HepG2 (cell line): Measurements from ENCODE around the gene SLC13A5. TPM values are rescaled to one million over a fixed set of nuclear protein-coding genes. Genes with fewer than 3 reads are reported as not detected.

ENCODE experiments used
- CREM ChIP-seq, 2 experiments: sonication (generic) in 1 of 2; formaldehyde crosslinking in 1 of 2; IDR thresholded peaks; 2 replicates each; pipeline versions ENCODE4 v1.4.0 to v1.6.1; 2016 to 2020; ENCODE audit warnings: antibody characterized with exemption in 1 of 2, mild to moderate bottlenecking in 1 of 2, missing genetic modification reagents in 1 of 2
- FOSL2 ChIP-seq: sonication (generic); formaldehyde crosslinking; IDR thresholded peaks from 2 replicates; pipeline ENCODE4 v1.4.0; 2020; ENCODE audit warnings: missing genetic modification reagents
- IKZF4 ChIP-seq: sonication (generic); formaldehyde crosslinking; IDR thresholded peaks from 2 replicates; pipeline ENCODE4 v1.5.1; 2020; ENCODE audit warnings: borderline replicate concordance, mild to moderate bottlenecking, low read depth, missing genetic modification reagents; ENCODE audit errors: not compliant biosample characterization
- KDM3A ChIP-seq: IDR thresholded peaks from 2 replicates; pipeline ENCODE4 v1.6.1; 2018; ENCODE audit warnings: low read depth, missing compliant biosample characterization
- NR2F1 ChIP-seq, 2 experiments: fragments of 450-650 bp in 1 of 2; formaldehyde crosslinking in 1 of 2; IDR thresholded peaks; 2 replicates each; pipeline versions ENCODE4 v1.5.0 to v1.6.1; 2016 to 2020; ENCODE audit warnings: mild to moderate bottlenecking in 1 of 2, missing compliant biosample characterization in 1 of 2, missing genetic modification reagents in 1 of 2, moderate library complexity in 1 of 2
- RBAK ChIP-seq: sonication (generic); formaldehyde crosslinking; IDR thresholded peaks from 2 replicates; pipeline ENCODE4 v1.5.1; 2020; ENCODE audit warnings: mild to moderate bottlenecking, missing genetic modification reagents
- SALL1 ChIP-seq: sonication (generic); formaldehyde crosslinking; IDR thresholded peaks from 2 replicates; pipeline ENCODE4 v1.8.0; 2022; ENCODE audit warnings: mild to moderate bottlenecking, missing genetic modification reagents
- TP53 ChIP-seq: sonication (generic); formaldehyde crosslinking; conservative IDR thresholded peaks from 2 replicates; pipeline ENCODE4 v1.4.0; 2020; ENCODE audit warnings: missing genetic modification reagents
- TRAFD1 ChIP-seq: sonication (generic); formaldehyde crosslinking; IDR thresholded peaks from 2 replicates; pipeline ENCODE4 v1.5.1; 2020; ENCODE audit warnings: missing genetic modification reagents, mild to moderate bottlenecking, borderline replicate concordance
- ZBTB3 ChIP-seq: sonication (generic); formaldehyde crosslinking; IDR thresholded peaks from 2 replicates; pipeline ENCODE4 v1.4.0; 2020; ENCODE audit warnings: low read depth, mild to moderate bottlenecking, moderate library complexity, missing genetic modification reagents, borderline replicate concordance
- ZC3H4 ChIP-seq: sonication (generic); formaldehyde crosslinking; IDR thresholded peaks from 2 replicates; pipeline ENCODE4 v1.4.0; 2020; ENCODE audit warnings: missing genetic modification reagents, borderline replicate concordance
- ZNF333 ChIP-seq: sonication (generic); formaldehyde crosslinking; IDR thresholded peaks from 2 replicates; pipeline ENCODE4 v1.4.0; 2020; ENCODE audit warnings: mild to moderate bottlenecking, missing genetic modification reagents, borderline replicate concordance
- ZNF766 ChIP-seq: sonication (generic); formaldehyde crosslinking; IDR thresholded peaks from 2 replicates; pipeline ENCODE4 v1.5.0; 2020; ENCODE audit warnings: missing genetic modification reagents, borderline replicate concordance
- polyA plus RNA-seq, 8 experiments: library from polyadenylated mRNA; depleted of rRNA in 3 of 8; stranded (reverse) in 7 of 8; unstranded in 1 of 8; fragments of >200 nt; fragmentation: Illumina TruSeq in 4 of 8; extraction: Trizol in 4 of 8; gene quantifications; 2 replicates each; pipeline versions ENCODE4 v1.2.1 to v1.2.3, GENCODE V29; 2011 to 2016; ENCODE audit warnings: low read depth in 4 of 8, missing spikeins in 1 of 8, mixed read lengths in 1 of 8; ENCODE audit not compliant: insufficient read depth in 1 of 8
- total RNA-seq, 5 experiments: library from RNA; depleted of rRNA; stranded (reverse); fragments of >200 nt; fragmentation: Illumina TruSeq; extraction: Trizol; gene quantifications; 2 replicates each; pipeline ENCODE4 v1.2.3, GENCODE V29; 2016; ENCODE audit warnings: low read depth in 1 of 5
- TF ChIP-seq, protein P1 (sequence below): sonication (generic); formaldehyde crosslinking; IDR thresholded peaks from 2 replicates; pipeline ENCODE4 v1.5.0; 2020; ENCODE audit warnings: mild to moderate bottlenecking, missing genetic modification reagents
- TF ChIP-seq, protein P2 (sequence below): sonication (generic); formaldehyde crosslinking; IDR thresholded peaks from 2 replicates; pipeline ENCODE4 v1.9.0; 2022; ENCODE audit warnings: low read depth, missing genetic modification reagents
- TF ChIP-seq, protein P3 (sequence below): sonication (generic); formaldehyde crosslinking; IDR thresholded peaks from 2 replicates; pipeline ENCODE4 v1.8.1; 2022; ENCODE audit warnings: mild to moderate bottlenecking, missing genetic modification reagents
- TF ChIP-seq, protein P4 (sequence below): sonication (generic); formaldehyde crosslinking; IDR thresholded peaks from 2 replicates; pipeline ENCODE4 v1.8.1; 2023; ENCODE audit warnings: mild to moderate bottlenecking, inconsistent platforms, moderate library complexity, missing genetic modification reagents, borderline replicate concordance

Gene SLC13A5
- total and polyA plus RNA-seq, 2 of the 13 experiments (the other 11 are each of a cell fraction or from before 2014, with no cell fraction given) = 42.8 to 310 TPM

GRCh38 chr17:6682339-6682738 is 30.8 kb downstream of the SLC13A5 start (continued):
- TF ChIP-seq, protein P1, sequence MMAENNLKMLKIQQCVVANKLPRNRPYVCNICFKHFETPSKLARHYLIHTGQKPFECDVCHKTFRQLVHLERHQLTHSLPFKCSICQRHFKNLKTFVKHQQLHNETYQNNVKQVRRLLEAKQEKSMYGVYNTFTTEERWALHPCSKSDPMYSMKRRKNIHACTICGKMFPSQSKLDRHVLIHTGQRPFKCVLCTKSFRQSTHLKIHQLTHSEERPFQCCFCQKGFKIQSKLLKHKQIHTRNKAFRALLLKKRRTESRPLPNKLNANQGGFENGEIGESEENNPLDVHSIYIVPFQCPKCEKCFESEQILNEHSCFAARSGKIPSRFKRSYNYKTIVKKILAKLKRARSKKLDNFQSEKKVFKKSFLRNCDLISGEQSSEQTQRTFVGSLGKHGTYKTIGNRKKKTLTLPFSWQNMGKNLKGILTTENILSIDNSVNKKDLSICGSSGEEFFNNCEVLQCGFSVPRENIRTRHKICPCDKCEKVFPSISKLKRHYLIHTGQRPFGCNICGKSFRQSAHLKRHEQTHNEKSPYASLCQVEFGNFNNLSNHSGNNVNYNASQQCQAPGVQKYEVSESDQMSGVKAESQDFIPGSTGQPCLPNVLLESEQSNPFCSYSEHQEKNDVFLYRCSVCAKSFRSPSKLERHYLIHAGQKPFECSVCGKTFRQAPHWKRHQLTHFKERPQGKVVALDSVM = no peak
- TF ChIP-seq, protein P2, sequence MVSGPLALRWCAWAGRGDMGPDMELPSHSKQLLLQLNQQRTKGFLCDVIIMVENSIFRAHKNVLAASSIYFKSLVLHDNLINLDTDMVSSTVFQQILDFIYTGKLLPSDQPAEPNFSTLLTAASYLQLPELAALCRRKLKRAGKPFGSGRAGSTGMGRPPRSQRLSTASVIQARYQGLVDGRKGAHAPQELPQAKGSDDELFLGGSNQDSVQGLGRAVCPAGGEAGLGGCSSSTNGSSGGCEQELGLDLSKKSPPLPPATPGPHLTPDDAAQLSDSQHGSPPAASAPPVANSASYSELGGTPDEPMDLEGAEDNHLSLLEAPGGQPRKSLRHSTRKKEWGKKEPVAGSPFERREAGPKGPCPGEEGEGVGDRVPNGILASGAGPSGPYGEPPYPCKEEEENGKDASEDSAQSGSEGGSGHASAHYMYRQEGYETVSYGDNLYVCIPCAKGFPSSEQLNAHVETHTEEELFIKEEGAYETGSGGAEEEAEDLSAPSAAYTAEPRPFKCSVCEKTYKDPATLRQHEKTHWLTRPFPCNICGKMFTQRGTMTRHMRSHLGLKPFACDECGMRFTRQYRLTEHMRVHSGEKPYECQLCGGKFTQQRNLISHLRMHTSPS (CRISPR knock-in tag) = no peak
- TF ChIP-seq, protein P3, sequence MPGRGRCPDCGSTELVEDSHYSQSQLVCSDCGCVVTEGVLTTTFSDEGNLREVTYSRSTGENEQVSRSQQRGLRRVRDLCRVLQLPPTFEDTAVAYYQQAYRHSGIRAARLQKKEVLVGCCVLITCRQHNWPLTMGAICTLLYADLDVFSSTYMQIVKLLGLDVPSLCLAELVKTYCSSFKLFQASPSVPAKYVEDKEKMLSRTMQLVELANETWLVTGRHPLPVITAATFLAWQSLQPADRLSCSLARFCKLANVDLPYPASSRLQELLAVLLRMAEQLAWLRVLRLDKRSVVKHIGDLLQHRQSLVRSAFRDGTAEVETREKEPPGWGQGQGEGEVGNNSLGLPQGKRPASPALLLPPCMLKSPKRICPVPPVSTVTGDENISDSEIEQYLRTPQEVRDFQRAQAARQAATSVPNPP (CRISPR knock-in tag) = 0 out of 2 replicates have a peak, but pooled peaks have one; percentile 4
- TF ChIP-seq TRAFD1 (CRISPR knock-in tag) = no peak
- no peak for TF ChIP-seq NR2F1 (CRISPR knock-in tag; IDR thresholded peaks at IDR 0.05)
- no peak for TF ChIP-seq CREM (IDR thresholded peaks at IDR 0.05)
- no peak for TF ChIP-seq CREM (CRISPR knock-in tag; IDR thresholded peaks at IDR 0.05)
- TF ChIP-seq TP53 (CRISPR knock-in tag) = no peak
- no peak for TF ChIP-seq SALL1 (CRISPR knock-in tag)
- no peak for TF ChIP-seq ZC3H4 (CRISPR knock-in tag)
- no peak for TF ChIP-seq FOSL2 (CRISPR knock-in tag)
- no peak for TF ChIP-seq ZNF766 (CRISPR knock-in tag)
- no peak for TF ChIP-seq ZNF333
- TF ChIP-seq ZBTB3 = no peak
- TF ChIP-seq, protein P4, sequence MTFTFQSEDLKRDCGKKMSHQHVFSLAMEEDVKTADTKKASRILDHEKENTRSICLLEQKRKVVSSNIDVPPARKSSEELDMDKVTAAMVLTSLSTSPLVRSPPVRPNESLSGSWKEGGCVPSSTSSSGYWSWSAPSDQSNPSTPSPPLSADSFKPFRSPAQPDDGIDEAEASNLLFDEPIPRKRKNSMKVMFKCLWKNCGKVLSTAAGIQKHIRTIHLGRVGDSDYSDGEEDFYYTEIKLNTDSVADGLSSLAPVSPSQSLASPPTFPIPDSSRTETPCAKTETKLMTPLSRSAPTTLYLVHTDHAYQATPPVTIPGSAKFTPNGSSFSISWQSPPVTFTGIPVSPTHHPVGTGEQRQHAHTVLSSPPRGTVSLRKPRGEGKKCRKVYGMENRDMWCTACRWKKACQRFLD = no peak
- no peak for TF ChIP-seq KDM3A (CRISPR knock-in tag)
- TF ChIP-seq IKZF4 = no peak
- TF ChIP-seq RBAK = no peak
